HepG2 (cell line): ENCODE measurements around the gene RAB38. TPM values are rescaled to one million over a fixed set of nuclear protein-coding genes. Genes with fewer than 3 reads are reported as not detected.

Experiments used
- ATAC-seq: fragments of 200-7000 bp; cut with Tn5 transposase; 3 replicates; pipeline ENCODE4 v1.9.1; 2020; ENCODE audit warnings: mild to moderate bottlenecking, moderate library complexity
- BruUV-seq: library from RNA; stranded (reverse); fragments of 400-500 nt; replicated peaks from 2 replicates; lab custom pipeline; 2021; lab: Mats Ljungman, UMichigan
- CTCF ChIA-PET: fragments of 300-600 bp; formaldehyde crosslinking; extraction: SDS; loops from one replicate; lab custom pipeline; 2021; ENCODE audit warnings: low total read pairs, inconsistent platforms, low intra/inter-chr PET ratio; lab: Yijun Ruan, JAX
- POLR2A ChIA-PET: fragments of 350-600 bp; sonication (Branson Sonifier 250); formaldehyde crosslinking; loops from one replicate; lab custom pipeline; 2020; ENCODE audit warnings: antibody characterized with exemption, inconsistent platforms; lab: Yijun Ruan, JAX
- DNase-seq: peaks from one replicate; pipeline ENCODE4 v3.0.0-alpha.2; 2015; ENCODE audit warnings: low spot score
- FAIRE-seq: peaks from 3 replicates; lab custom pipeline; 2011; peaks lifted over from hg19 to GRCh38; lab: Jason Lieb, UNC
- H2AFZ ChIP-seq: one replicate; pipeline ENCODE4 v1.6.1; 2011; ENCODE audit warnings: low read length, inconsistent platforms
- H3K27ac ChIP-seq: fragments of 300-600 bp; 3 replicates; pipeline ENCODE4 v1.8.0; 2011; ENCODE audit warnings: mixed run types, mild to moderate bottlenecking, mixed read lengths, low read length, inconsistent platforms; ENCODE audit not compliant: insufficient read depth; ENCODE audit errors: extremely low read length
- H3K27me3 ChIP-seq, 2 experiments: fragments of 200-600 bp in 1 of 2; 2 replicates in 1 of 2; 3 replicates in 1 of 2; pipeline versions ENCODE4 v1.6.0 to v1.8.0; 2011; ENCODE audit warnings: low read length in 2 of 2, mild to moderate bottlenecking in 2 of 2, moderate library complexity in 2 of 2, inconsistent platforms in 1 of 2; ENCODE audit not compliant: insufficient read depth in 2 of 2, control insufficient read depth in 1 of 2
- H3K36me3 ChIP-seq, 2 experiments: fragments of 200-600 bp in 1 of 2; replicated peaks in 1 of 2; 2 replicates in 1 of 2; 3 replicates in 1 of 2; pipeline versions ENCODE4 v1.5.1 to v1.8.0; 2011; ENCODE audit warnings: low read length in 2 of 2, inconsistent platforms in 1 of 2; ENCODE audit not compliant: insufficient read depth in 2 of 2, control insufficient read depth in 1 of 2
- H3K4me1 ChIP-seq: 2 replicates; pipeline ENCODE4 v1.5.1; 2012; ENCODE audit warnings: low read length, inconsistent platforms; ENCODE audit not compliant: insufficient read depth
- H3K4me2 ChIP-seq: 2 replicates; pipeline ENCODE4 v1.6.0; 2011; ENCODE audit warnings: low read depth, low read length, inconsistent platforms
- H3K4me3 ChIP-seq, 3 experiments: fragments of 200-600 bp in 1 of 3; sonication (generic), shearing (Covaris generic) in 1 of 3; replicated peaks in 1 of 3; 2 replicates each; pipeline ENCODE4 v1.5.1; 2011 to 2016; ENCODE audit warnings: low read length in 3 of 3, inconsistent platforms in 2 of 3, low read depth in 2 of 3, mild to moderate bottlenecking in 2 of 3, control low read depth in 1 of 3, mixed read lengths in 1 of 3; ENCODE audit not compliant: insufficient read depth in 1 of 3
- H3K79me2 ChIP-seq: one replicate; pipeline ENCODE4 v1.6.1; 2011; ENCODE audit warnings: low read length, inconsistent platforms; ENCODE audit not compliant: insufficient read depth
- H3K9ac ChIP-seq: 2 replicates; pipeline ENCODE4 v1.6.0; 2011; ENCODE audit warnings: mild to moderate bottlenecking, low read depth, low read length, inconsistent platforms; ENCODE audit not compliant: insufficient read depth
- H3K9me3 ChIP-seq: 2 replicates; pipeline ENCODE4 v1.5.1; 2012; ENCODE audit warnings: mild to moderate bottlenecking, low read length
- H4K20me1 ChIP-seq: 2 replicates; pipeline ENCODE4 v1.6.0; 2011; ENCODE audit warnings: inconsistent platforms, mild to moderate bottlenecking, low read length, moderate library complexity; ENCODE audit not compliant: insufficient read depth
- ARID3A ChIP-seq: IDR thresholded peaks from 2 replicates; pipeline ENCODE4 v1.6.1; 2012; ENCODE audit warnings: low read depth, low read length, improper control_type of control experiment
- CEBPG ChIP-seq: IDR thresholded peaks from 2 replicates; pipeline ENCODE4 v1.6.1; 2016
- CENPX ChIP-seq: sonication (generic); formaldehyde crosslinking; IDR thresholded peaks from 2 replicates; pipeline ENCODE4 v1.9.0; 2021; ENCODE audit warnings: mild to moderate bottlenecking, missing genetic modification reagents, moderate library complexity
- IRF2 ChIP-seq: IDR thresholded peaks from 2 replicates; pipeline ENCODE4 v1.6.1; 2018; ENCODE audit warnings: missing genetic modification reagents, missing compliant biosample characterization
- KDM5B ChIP-seq: sonication (generic); formaldehyde crosslinking; IDR thresholded peaks from 2 replicates; pipeline ENCODE4 v1.4.0; 2020; ENCODE audit warnings: missing genetic modification reagents, mild to moderate bottlenecking, borderline replicate concordance
- NRL ChIP-seq: sonication (generic); formaldehyde crosslinking; IDR thresholded peaks from 2 replicates; pipeline ENCODE4 v1.5.0; 2020; ENCODE audit warnings: missing genetic modification reagents, mild to moderate bottlenecking, moderate library complexity, borderline replicate concordance
- PCBP2 ChIP-seq: fragments of 200-400 bp; formaldehyde crosslinking; optimal IDR thresholded peaks from 2 replicates; pipeline ENCODE3; 2018; ENCODE audit warnings: low read length, low read depth; ENCODE audit not compliant: poor library complexity, severe bottlenecking
- REPIN1 ChIP-seq: sonication (generic); formaldehyde crosslinking; IDR thresholded peaks from 2 replicates; pipeline ENCODE4 v1.8.0; 2022; ENCODE audit warnings: missing genetic modification reagents, low read depth, mild to moderate bottlenecking, borderline replicate concordance
- TMF1 ChIP-seq: sonication (generic); formaldehyde crosslinking; IDR thresholded peaks from 2 replicates; pipeline ENCODE4 v1.8.1; 2022; ENCODE audit warnings: low read depth, missing genetic modification reagents
- TRIM24 ChIP-seq: sonication (generic); formaldehyde crosslinking; IDR thresholded peaks from 2 replicates; pipeline ENCODE4 v1.8.0; 2022; ENCODE audit warnings: mild to moderate bottlenecking, missing genetic modification reagents
- ZBTB37 ChIP-seq: sonication (generic); formaldehyde crosslinking; IDR thresholded peaks from 2 replicates; pipeline ENCODE4 v1.4.0; 2020; ENCODE audit warnings: mild to moderate bottlenecking, missing genetic modification reagents
- ZNF224 ChIP-seq: sonication (generic); formaldehyde crosslinking; IDR thresholded peaks from 2 replicates; pipeline ENCODE4 v1.5.0; 2020; ENCODE audit warnings: mild to moderate bottlenecking, missing genetic modification reagents
- ZNF276 ChIP-seq: sonication (generic); formaldehyde crosslinking; IDR thresholded peaks from 2 replicates; pipeline ENCODE4 v1.4.0; 2020; ENCODE audit warnings: mild to moderate bottlenecking, low read depth, missing genetic modification reagents
- WGBS: methylation state at CpG from one replicate; pipeline ENCODE4 v1.1.6; 2017; ENCODE audit warnings: low lambda C conversion rate; 5-methylcytosine and 5-hydroxymethylcytosine counted together
- in situ Hi-C: cut with HindIII; loops from 2 replicates; pipeline ENCODE4 v1.10.0; 2017; ENCODE audit warnings: low pct_unique_long_range_greater_than_20kb; ENCODE audit not compliant: extremely low pct_ligation_motif_present
- intact Hi-C: fragments of 100-400 bp; cut with micrococcal nuclease; formaldehyde crosslinking; loops from one replicate; pipeline ENCODE4 v1.10.0; 2022; ENCODE audit not compliant: unreplicated experiment
- polyA plus RNA-seq, 8 experiments: library from polyadenylated mRNA; depleted of rRNA in 3 of 8; stranded (reverse) in 7 of 8; unstranded in 1 of 8; fragments of >200 nt; fragmentation: Illumina TruSeq in 4 of 8; extraction: Trizol in 4 of 8; gene quantifications; 2 replicates each; pipeline versions ENCODE4 v1.2.1 to v1.2.3, GENCODE V29; 2011 to 2016; ENCODE audit warnings: low read depth in 4 of 8, missing spikeins in 1 of 8, mixed read lengths in 1 of 8; ENCODE audit not compliant: insufficient read depth in 1 of 8
- total RNA-seq, 5 experiments: library from RNA; depleted of rRNA; stranded (reverse); fragments of >200 nt; fragmentation: Illumina TruSeq; extraction: Trizol; gene quantifications; 2 replicates each; pipeline ENCODE4 v1.2.3, GENCODE V29; 2016; ENCODE audit warnings: low read depth in 1 of 5

RAB38 gene
- total and polyA plus RNA-seq, 2 of the 13 experiments (the other 11 are each of a cell fraction or from before 2014, with no cell fraction given): 0.13 to 0.30 TPM

GRCh38 chr11:88204353-88204752 is 29.1 kb upstream of the RAB38 start:
- in situ Hi-C loops: no loop called here

GRCh38 chr11:88203604-88204003 is 28.4 kb upstream of the RAB38 start:
- no peaks in the 10 kb centered on the region for H4K20me1 ChIP-seq
- no peak overlapping the region for H3K27ac ChIP-seq
- no peak overlapping the region for H3K4me3 ChIP-seq
- ChIA-PET POLR2A (no interaction called here), CTCF (no interaction called here)
- H3K79me2 ChIP-seq: no peaks in the 10 kb centered on the region
- no peaks in the 10 kb centered on the region for H3K4me1 ChIP-seq
- ATAC-seq (no peak), FAIRE-seq (no peak), DNase-seq (no peak)
- H3K4me2 ChIP-seq: no peak overlapping the region
- BruUV-seq: no TSS peak
- no peak overlapping the region for H2AFZ ChIP-seq
- no peaks in the 10 kb centered on the region for H3K27me3 ChIP-seq
- intact Hi-C loops: no loop called here
- H3K36me3 ChIP-seq: no peaks in the 10 kb centered on the region
- in situ Hi-C loops: no loop called here
- no peak overlapping the region for H3K9ac ChIP-seq
- WGBS: 0% methylated on average over 2 of the region's 2 CpGs
- H3K9me3 ChIP-seq: no peaks in the 10 kb centered on the region
- TF ChIP-seq ZBTB37 (CRISPR knock-in tag) (no peak), CENPX (CRISPR knock-in tag) (no peak), ZNF224 (CRISPR knock-in tag) (no peak), TRIM24 (CRISPR knock-in tag) (no peak), PCBP2 (no peak), CEBPG (CRISPR knock-in tag) (no peak), IRF2 (no peak), REPIN1 (CRISPR knock-in tag) (no peak), NRL (no peak), ARID3A (no peak), TMF1 (CRISPR knock-in tag) (no peak), KDM5B (no peak)

More at GRCh38 chr11:88204353-88204752, 29.1 kb upstream of the RAB38 start:
- Histone ChIP-seq H3K4me1 (no peaks in the 10 kb centered on the region), H3K79me2 (no peaks in the 10 kb centered on the region), H3K9ac (no peak overlapping the region), H3K9me3 (no peaks in the 10 kb centered on the region), H3K27ac (no peak overlapping the region), H3K36me3 (no peaks in the 10 kb centered on the region), H3K4me3 (no peak overlapping the region), H3K27me3 (no peaks in the 10 kb centered on the region), H4K20me1 (no peaks in the 10 kb centered on the region), H2AFZ (no peak overlapping the region), H3K4me2 (no peak overlapping the region)
- FAIRE-seq (no peak), DNase-seq (no peak), ATAC-seq (no peak)
- intact Hi-C loops: no loop called here
- 30% methylated on average over 3 of the region's 3 CpGs for WGBS
- no peak for TF ChIP-seq ZNF276 (CRISPR knock-in tag)
- ChIA-PET POLR2A (no interaction called here), CTCF (no interaction called here)
- BruUV-seq: no TSS peak
